Measurements from ENCODE around the gene HYAL3. TPM values are rescaled to one million over a fixed set of nuclear protein-coding genes. Genes with fewer than 3 reads are reported as not detected.

Gene HYAL3
- total and polyA plus RNA-seq, 2 donors (not counting 1 experiment from before 2014, with no cell fraction given) = 3.2 to 7.4 TPM

DNA sequence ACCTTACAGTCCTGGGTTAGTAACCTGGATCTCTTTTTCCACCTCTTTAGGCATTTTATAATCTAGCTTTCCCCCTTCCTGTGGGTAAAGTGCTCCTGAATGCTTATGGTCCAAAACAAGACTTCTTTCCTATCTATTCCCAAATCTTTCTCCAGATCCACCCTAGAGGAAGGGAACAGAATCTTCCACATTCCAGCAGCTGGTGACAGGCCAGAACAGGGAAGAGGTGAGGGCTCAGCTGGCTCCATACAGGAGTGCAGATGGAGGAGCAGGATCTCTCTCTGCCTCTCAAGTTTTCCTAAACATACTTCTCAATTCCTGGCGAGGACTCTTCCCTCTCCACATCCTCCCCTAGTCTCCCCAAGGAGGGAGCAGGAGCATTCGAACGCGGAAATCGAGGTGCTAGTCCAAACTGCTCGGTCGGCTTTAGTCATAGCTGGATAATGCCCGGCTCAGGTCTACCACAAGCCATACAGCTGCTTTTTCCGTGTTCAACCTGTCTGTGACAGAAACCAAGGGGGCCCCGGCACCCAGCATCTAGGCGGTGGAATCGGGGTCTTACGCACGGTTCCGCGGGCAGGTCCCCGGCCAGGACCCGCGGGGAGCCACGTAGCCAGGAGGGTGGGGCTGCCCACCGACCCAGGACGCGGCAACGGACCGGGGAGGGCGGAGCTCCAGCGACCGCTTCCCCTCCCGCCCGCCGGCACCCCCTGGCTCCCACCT lies 37.4 kb upstream of the HYAL3 start:
- no peak for TF ChIP-seq EZH2 (IDR thresholded peaks at IDR 0.05; ENCODE audit: low read length, missing control alignments)
- TF ChIP-seq, protein P1, sequence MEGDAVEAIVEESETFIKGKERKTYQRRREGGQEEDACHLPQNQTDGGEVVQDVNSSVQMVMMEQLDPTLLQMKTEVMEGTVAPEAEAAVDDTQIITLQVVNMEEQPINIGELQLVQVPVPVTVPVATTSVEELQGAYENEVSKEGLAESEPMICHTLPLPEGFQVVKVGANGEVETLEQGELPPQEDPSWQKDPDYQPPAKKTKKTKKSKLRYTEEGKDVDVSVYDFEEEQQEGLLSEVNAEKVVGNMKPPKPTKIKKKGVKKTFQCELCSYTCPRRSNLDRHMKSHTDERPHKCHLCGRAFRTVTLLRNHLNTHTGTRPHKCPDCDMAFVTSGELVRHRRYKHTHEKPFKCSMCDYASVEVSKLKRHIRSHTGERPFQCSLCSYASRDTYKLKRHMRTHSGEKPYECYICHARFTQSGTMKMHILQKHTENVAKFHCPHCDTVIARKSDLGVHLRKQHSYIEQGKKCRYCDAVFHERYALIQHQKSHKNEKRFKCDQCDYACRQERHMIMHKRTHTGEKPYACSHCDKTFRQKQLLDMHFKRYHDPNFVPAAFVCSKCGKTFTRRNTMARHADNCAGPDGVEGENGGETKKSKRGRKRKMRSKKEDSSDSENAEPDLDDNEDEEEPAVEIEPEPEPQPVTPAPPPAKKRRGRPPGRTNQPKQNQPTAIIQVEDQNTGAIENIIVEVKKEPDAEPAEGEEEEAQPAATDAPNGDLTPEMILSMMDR (conservative IDR thresholded peaks at IDR 0.05 in 1 of 2, IDR thresholded peaks at IDR 0.05 in 1 of 2; ENCODE audit: low read depth in 1 of 2, low read length in 2 of 2) = no peak
- DNase-seq (ENCODE audit: low read depth in 2 of 2) = peak; percentile 26 to 31
- Histone ChIP-seq H3K27me3 (ENCODE audit: control insufficient read depth, insufficient read depth, low read length) (no peaks in the 10 kb centered on the region), H3K27ac (ENCODE audit: insufficient read depth, low read length) (peak overlapping the region; percentile 97), H3K36me3 (ENCODE audit: control insufficient read depth, insufficient read depth, low read length) (peaks cover 3% of the 10 kb centered on the region), H3K9me3 (ENCODE audit: control insufficient read depth, insufficient read depth, low read depth, low read length) (no peaks in the 10 kb centered on the region), H4K20me1 (ENCODE audit: control insufficient read depth, extremely low read depth, insufficient read depth, low read length) (no peaks in the 10 kb centered on the region), H3K4me2 (ENCODE audit: extremely low read depth, insufficient read depth, low read length) (peak overlapping the region; percentile 75), H3K9ac (ENCODE audit: insufficient read depth, low read length) (peak overlapping the region; percentile 96), H3K4me1 (ENCODE audit: control insufficient read depth, extremely low read depth, insufficient read depth, low read length) (peaks cover 20% of the 10 kb centered on the region), H3K4me3 (replicated peaks in 1 of 4; ENCODE audit: control extremely low read depth in 1 of 4, insufficient read depth in 1 of 4, low read depth in 3 of 4, low read length in 4 of 4) (peak overlapping the region; percentile 79 to 95 (median 88)), H3K79me2 (ENCODE audit: control insufficient read depth, insufficient read depth, low read length) (peaks cover 69% of the 10 kb centered on the region), H2AFZ (ENCODE audit: low read length) (no peak overlapping the region)

DNA sequence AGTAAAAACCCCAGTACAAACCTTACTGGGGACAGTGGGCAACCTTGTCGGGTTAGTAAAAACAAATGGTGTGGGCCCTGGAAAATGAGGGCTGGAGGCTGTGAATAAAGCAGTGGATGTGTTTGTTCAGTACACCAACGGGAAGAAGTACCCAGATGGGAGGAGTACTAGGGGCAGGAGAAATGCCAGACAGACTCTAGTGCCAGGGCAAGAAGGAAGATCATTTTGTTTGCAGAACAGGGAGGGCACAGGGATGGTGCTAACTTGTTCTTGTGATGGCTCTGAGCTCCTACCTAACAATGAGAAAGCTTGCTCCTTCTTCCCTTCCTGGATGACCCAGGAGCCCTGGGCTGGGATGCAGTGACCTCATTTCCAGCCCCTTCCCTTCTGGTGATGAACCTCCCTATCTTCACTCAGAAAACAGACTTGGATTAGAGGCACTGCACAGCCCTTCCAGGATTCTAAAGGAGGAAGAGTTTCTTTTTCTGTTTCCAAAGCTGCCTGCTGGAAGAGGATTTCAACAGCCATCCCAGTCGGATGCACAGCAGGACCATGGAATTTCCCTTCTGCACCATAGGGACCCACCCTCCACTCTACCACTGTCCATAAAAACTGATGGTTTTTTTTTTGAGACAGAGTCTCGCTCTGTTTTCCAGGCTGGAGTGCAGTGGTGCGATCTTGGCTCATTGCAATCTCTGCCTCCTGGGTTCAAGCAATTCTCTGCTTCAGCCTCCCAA lies 35.3 kb upstream of the HYAL3 start:
- peak overlapping the region; percentile 64 for H3K4me2 ChIP-seq (ENCODE audit: extremely low read depth, insufficient read depth, low read length)
- H3K4me1 ChIP-seq (ENCODE audit: control insufficient read depth, extremely low read depth, insufficient read depth, low read length) = peaks cover 18% of the 10 kb centered on the region
- peak overlapping the region in 1 of 4 experiments; percentile 1 for H3K4me3 ChIP-seq (replicated peaks in 1 of 4; ENCODE audit: control extremely low read depth in 1 of 4, insufficient read depth in 1 of 4, low read depth in 3 of 4, low read length in 4 of 4)
- TF ChIP-seq, protein P1 (conservative IDR thresholded peaks at IDR 0.05 in 1 of 2, IDR thresholded peaks at IDR 0.05 in 1 of 2; ENCODE audit: low read depth in 1 of 2, low read length in 2 of 2) = no peak
- TF ChIP-seq EZH2 (IDR thresholded peaks at IDR 0.05; ENCODE audit: low read length, missing control alignments) = no peak
- H2AFZ ChIP-seq (ENCODE audit: low read length) = no peak overlapping the region
- H3K79me2 ChIP-seq (ENCODE audit: control insufficient read depth, insufficient read depth, low read length) = peaks cover 75% of the 10 kb centered on the region
- no peaks in the 10 kb centered on the region for H3K9me3 ChIP-seq (ENCODE audit: control insufficient read depth, insufficient read depth, low read depth, low read length)
- H3K27me3 ChIP-seq (ENCODE audit: control insufficient read depth, insufficient read depth, low read length) = no peaks in the 10 kb centered on the region
- no peaks in the 10 kb centered on the region for H4K20me1 ChIP-seq (ENCODE audit: control insufficient read depth, extremely low read depth, insufficient read depth, low read length)
- H3K9ac ChIP-seq (ENCODE audit: insufficient read depth, low read length) = peak overlapping the region; percentile 51
- DNase-seq (ENCODE audit: low read depth in 2 of 2) = no peak
- peak overlapping the region; percentile 97 for H3K27ac ChIP-seq (ENCODE audit: insufficient read depth, low read length)
- peaks cover 22% of the 10 kb centered on the region for H3K36me3 ChIP-seq (ENCODE audit: control insufficient read depth, insufficient read depth, low read length)

DNA sequence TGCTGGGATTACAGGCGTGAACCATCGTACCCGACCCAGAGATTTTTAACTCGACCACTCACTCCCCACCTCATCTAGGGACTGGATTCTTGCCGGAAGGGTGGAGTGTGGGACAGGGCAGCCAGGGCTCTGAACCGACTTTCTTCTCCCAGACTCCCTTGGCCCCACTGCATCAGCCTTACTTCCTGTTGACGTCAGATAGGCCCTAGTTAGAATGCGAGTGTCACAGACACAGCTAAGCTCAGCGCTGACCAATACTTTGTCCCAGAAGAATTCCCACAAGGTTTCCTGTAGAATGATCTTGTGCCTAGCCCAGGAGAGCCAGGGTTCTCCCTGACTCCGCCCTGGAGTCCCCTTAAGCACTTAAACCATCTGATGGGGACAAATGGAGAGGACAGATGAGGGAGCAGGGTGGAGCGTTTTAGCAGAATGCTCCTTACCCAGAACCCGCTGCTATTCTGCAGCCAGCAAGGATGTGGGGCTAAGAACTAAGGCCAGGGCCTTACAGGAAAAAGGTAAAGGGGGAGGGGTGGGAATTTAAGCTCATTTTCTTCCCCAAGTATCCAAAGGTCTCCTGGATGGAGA lies 34.6 kb upstream of the HYAL3 start:
- Histone ChIP-seq H3K4me2 (ENCODE audit: extremely low read depth, insufficient read depth, low read length) (peak overlapping the region; percentile 64), H3K9me3 (ENCODE audit: control insufficient read depth, insufficient read depth, low read depth, low read length) (no peaks in the 10 kb centered on the region), H2AFZ (ENCODE audit: low read length) (no peak overlapping the region), H3K27ac (ENCODE audit: insufficient read depth, low read length) (peak overlapping the region; percentile 97), H3K4me1 (ENCODE audit: control insufficient read depth, extremely low read depth, insufficient read depth, low read length) (peaks cover 18% of the 10 kb centered on the region), H3K36me3 (ENCODE audit: control insufficient read depth, insufficient read depth, low read length) (peaks cover 23% of the 10 kb centered on the region), H3K27me3 (ENCODE audit: control insufficient read depth, insufficient read depth, low read length) (no peaks in the 10 kb centered on the region), H3K79me2 (ENCODE audit: control insufficient read depth, insufficient read depth, low read length) (peaks cover 73% of the 10 kb centered on the region), H3K9ac (ENCODE audit: insufficient read depth, low read length) (peak overlapping the region; percentile 51), H4K20me1 (ENCODE audit: control insufficient read depth, extremely low read depth, insufficient read depth, low read length) (no peaks in the 10 kb centered on the region), H3K4me3 (replicated peaks in 1 of 4; ENCODE audit: control extremely low read depth in 1 of 4, insufficient read depth in 1 of 4, low read depth in 3 of 4, low read length in 4 of 4) (peak overlapping the region in 1 of 4 experiments; percentile 1)
- TF ChIP-seq EZH2 (IDR thresholded peaks at IDR 0.05; ENCODE audit: low read length, missing control alignments) = no peak
- TF ChIP-seq, protein P1 (conservative IDR thresholded peaks at IDR 0.05 in 1 of 2, IDR thresholded peaks at IDR 0.05 in 1 of 2; ENCODE audit: low read depth in 1 of 2, low read length in 2 of 2) = no peak
- DNase-seq (ENCODE audit: low read depth in 2 of 2) = peak; percentile 44 to 68

Measured in fibroblast of lung (primary cell).